GM12872 (cell line): ENCODE data around the gene GRAMD1B.

Experiments used
- TF ChIP-seq, protein P1 (sequence below): IDR thresholded peaks from 3 replicates; pipeline ENCODE4 v1.5.1; 2011; ENCODE audit warnings: low read depth, mild to moderate bottlenecking, low read length, moderate library complexity; ENCODE audit not compliant: insufficient read depth

Gene GRAMD1B

DNA sequence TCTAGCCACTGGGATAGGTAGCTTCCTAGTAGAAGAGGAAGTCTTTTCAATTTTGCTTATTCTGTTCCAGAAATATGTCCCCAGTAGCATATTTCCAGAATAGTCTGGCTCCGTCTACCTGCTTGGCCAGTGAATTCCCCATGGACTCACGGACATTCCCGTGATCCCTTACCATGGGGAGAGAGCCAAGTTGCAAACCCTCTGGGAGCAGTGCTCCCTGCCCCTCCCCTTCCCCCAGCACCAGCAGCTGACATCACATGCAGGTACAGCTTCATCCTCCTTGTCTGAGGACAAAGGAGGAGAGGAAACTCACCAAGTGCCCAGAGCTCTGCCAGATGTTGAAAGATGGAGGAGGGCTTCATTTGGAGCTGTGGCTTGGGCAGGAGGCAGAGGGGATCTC lies 61.2 kb downstream of the GRAMD1B start:
- TF ChIP-seq, protein P1, sequence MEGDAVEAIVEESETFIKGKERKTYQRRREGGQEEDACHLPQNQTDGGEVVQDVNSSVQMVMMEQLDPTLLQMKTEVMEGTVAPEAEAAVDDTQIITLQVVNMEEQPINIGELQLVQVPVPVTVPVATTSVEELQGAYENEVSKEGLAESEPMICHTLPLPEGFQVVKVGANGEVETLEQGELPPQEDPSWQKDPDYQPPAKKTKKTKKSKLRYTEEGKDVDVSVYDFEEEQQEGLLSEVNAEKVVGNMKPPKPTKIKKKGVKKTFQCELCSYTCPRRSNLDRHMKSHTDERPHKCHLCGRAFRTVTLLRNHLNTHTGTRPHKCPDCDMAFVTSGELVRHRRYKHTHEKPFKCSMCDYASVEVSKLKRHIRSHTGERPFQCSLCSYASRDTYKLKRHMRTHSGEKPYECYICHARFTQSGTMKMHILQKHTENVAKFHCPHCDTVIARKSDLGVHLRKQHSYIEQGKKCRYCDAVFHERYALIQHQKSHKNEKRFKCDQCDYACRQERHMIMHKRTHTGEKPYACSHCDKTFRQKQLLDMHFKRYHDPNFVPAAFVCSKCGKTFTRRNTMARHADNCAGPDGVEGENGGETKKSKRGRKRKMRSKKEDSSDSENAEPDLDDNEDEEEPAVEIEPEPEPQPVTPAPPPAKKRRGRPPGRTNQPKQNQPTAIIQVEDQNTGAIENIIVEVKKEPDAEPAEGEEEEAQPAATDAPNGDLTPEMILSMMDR: no peak

DNA sequence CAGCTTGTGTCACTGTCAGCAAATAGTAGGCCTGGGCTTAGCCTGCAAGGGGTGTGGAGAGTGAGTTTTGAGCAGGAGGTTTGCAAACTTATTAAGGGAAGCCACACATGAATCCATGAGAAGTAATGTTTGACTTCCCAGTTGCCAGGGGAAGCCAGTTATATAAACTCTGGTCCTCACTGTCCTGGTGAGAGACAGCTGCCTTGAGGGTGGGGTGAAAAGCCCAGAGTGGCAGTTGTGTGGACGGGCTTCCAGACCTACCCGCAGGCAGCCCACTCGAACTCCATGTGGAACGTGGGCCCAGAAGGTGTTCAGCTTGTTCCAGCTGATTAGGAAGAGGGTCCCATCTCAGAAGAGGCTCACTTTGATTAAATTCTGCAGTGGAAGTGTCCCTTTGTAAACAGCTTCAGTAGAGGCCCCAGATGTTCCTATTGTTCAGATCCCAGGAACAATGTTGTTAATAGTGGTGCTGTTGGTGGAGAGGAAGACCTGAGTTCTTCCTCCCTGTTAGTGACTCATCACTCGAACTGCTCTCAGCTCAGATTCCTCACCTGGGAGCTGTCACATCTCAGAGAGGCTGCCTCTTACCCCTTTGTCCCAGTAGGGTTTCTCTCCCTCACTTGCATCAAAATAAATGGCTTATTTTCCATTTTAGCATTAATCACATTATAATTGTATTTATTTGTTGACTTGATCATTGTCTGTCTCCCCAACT lies 63.4 kb downstream of the GRAMD1B start:
- TF ChIP-seq, protein P1: no peak

DNA sequence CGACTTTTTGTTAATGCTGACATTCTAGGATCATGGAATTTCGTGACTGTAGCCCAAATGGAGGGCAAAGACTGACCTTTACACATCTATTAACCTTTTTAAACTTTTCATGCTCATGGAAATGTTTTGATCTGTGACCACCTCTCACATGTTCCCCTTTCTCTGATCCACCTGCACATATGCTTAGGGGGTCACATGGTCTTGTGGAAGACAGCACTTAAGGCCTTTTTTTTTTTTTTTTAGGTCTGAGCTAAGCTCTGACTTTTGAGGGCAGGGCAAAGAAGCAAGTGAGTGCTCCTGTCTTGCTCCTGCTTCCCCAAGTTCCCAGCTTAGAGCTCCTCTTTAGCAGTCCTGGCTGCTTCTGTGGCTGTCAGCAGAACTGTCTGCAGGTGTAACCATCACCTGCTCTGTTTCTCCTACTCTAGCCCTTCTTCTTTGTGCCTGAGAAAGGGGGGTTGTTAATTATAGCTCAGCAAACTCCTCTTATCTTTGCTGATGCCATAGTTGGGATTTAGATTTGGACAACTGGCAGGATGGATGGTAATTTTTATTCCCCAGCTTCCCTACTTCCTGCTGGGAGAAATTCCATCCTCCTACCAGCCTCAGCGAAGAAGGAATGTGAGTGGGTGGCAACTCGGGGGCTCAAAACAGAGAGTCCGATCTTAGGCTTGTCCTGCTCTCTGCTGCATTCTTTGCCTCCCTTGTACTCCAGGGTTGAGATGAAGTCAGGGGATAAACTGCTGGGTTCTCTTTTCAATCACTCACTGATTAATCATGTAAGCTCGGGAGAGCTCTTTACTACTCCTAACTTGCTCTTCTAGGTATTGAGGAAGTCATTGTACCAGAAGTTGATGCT lies 64.4 kb downstream of the GRAMD1B start:
- TF ChIP-seq, protein P1: no peak

DNA sequence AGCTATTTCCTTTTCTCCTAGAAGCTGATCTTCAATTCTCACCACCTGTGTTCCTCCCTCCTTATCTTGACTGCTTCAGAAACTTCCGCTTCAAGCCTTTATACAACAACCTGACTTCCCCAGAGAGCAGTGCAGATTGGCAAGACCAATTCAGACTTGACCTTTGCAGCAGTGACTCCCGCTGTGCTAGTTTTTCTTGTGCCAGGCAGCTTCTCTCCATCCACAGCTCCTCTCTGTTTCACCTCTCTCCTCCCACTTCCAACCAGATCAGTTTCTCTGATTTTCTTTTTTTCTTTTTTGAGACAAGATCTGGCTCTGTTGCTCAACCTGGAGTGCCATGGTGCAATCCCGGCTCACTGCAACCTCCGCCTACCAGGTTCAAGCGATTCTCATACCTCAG lies 74.3 kb downstream of the GRAMD1B start:
- TF ChIP-seq, protein P1: no peak

DNA sequence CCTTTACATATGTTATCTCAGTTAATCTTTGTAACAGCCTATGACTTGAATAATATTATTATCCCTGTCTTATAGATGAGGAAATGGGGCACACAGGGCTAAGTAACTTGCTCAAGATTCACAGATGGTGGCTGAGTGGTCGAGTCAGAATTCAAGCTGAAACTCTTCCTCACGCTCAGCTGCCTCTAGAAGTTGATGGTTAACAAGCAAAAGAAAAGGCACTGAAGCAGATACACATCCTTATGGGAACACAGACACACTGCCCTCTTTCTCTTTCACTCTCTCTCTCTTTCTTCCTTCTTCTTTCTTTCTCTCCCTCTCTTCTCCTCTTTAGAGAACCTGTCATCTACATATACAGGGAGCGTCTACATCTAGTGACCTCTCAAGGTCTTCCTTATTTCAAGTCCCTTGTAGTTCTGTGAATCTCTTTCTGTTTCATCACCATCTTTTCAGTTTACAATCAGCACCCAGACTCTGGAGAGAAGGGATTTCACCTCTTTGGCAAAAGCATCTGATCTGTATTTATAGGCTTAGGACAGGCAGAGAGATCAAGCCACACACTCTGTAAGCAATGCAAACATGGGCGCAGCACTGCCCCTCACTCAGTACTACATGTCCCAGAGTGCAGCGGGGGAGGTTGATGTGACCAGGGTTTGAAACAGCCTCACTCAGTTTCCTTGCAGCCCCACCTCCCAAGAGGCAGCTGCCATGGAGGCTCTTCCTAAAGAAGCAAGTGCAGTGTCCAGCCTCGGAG lies 75.7 kb downstream of the GRAMD1B start:
- TF ChIP-seq, protein P1: no peak

DNA sequence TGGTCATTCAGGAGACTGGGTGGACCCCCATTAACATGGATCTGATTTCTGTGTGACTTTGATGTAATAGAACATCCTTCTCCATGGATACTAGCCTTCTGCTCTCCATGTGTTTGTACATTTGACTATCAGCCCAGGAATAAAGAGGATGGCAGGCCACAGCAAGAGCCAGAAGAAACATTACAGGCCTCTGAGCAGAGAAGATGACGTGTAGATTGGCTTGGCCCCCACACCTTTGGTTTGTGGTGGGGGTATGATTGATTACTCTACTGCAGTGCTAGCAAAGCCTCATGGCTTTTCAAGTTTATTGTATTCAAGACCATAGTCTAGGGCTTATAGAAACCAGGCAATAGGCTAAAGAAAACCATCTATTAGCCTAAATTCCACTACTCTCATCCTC lies 77.0 kb downstream of the GRAMD1B start:
- TF ChIP-seq, protein P1: no peak

DNA sequence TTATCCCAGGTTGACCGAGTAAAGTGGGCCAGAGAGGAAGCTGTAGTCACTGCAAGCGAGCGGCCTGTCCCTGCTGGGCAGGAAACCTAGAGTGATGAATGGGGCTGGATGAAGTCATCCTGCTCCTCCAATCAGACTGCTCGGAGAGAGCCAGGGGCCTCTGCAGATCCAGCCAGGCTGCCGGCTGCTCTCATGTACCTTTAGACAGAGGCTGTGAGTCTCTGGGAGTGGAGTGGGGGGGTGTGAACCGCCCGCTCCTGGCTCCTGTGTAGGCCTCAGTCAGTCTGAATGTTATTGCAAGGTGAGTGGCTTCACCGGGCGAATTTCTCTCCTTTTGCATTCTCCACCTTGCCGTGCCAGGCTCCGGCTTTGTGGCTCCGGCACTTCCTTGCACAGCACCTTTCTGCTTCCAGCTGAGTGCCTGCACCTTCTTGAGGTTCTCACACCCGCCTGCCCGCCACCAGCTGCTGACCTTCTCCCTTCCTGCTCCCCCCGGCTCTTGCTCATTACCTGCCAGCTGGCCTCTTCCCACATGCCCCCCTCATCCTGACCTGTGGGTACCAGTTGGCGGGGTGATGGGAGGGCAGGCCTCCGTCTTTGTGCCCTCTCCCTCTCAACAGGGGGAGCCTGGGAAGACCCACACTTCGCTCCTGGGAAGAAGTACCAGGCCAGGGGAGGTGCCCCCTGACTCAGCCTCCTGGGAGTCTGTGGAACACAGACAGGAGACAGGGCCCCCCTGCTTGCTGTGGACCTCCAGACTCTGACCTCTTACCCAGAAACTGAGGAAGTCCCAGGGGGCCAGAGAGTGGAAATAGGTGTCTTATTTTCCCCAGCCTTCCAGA lies 79.9 kb downstream of the GRAMD1B start:
- TF ChIP-seq, protein P1: no peak
